Measurements from ENCODE around the gene LARP4B. TPM values are rescaled to one million over a fixed set of nuclear protein-coding genes. Genes with fewer than 3 reads are reported as not detected.

Gene LARP4B
- polyA plus RNA-seq, 1 experiment = 33.5 TPM

- Histone ChIP-seq H3K27me3 (ENCODE audit: control insufficient read depth, insufficient read depth, low read length) (no peaks in the 10 kb centered on the region), H3K9me3 (ENCODE audit: control insufficient read depth, insufficient read depth, low read length) (peaks cover 2% of the 10 kb centered on the region; the same call in 1 of the 2 replicates), H3K27ac (ENCODE audit: low read depth, low read length) (no peak overlapping the region), H3K4me3 (ENCODE audit: low read depth, low read length) (no peak overlapping the region)
- TF ChIP-seq CTCF (IDR thresholded peaks at IDR 0.05; ENCODE audit: low read depth, low read length) = no peak
- DNase-seq (ENCODE audit: low read depth, low spot score) = no peak
- CTCF ChIA-PET = no interaction called here
- POLR2A ChIA-PET = no interaction called here
Observed at GRCh38 chr10:804191-804781, 127.2 kb downstream of the LARP4B start.

- CTCF ChIA-PET = interaction anchor here (1.0 kb wide), 1 partner anchor 292 kb away, joined by 3 read pairs; no protein-coding TSS in a partner anchor
- POLR2A ChIA-PET = interaction anchor here (0.6 kb wide), 1 partner anchor 25 kb away, joined by 6 read pairs; no protein-coding TSS in a partner anchor
- Histone ChIP-seq H3K27ac (ENCODE audit: low read depth, low read length) (no peak overlapping the region), H3K9me3 (ENCODE audit: control insufficient read depth, insufficient read depth, low read length) (peaks cover 2% of the 10 kb centered on the region), H3K4me3 (ENCODE audit: low read depth, low read length) (no peak overlapping the region), H3K27me3 (ENCODE audit: control insufficient read depth, insufficient read depth, low read length) (no peaks in the 10 kb centered on the region)
- no peak for TF ChIP-seq CTCF (IDR thresholded peaks at IDR 0.05; ENCODE audit: low read depth, low read length)
- DNase-seq (ENCODE audit: low read depth, low spot score) = no peak
Observed at GRCh38 chr10:803041-803741, 128.3 kb downstream of the LARP4B start.

GRCh38 chr10:802506-802905 lies 129.0 kb downstream of the LARP4B start:
- Histone ChIP-seq H3K9me3 (ENCODE audit: control insufficient read depth, insufficient read depth, low read length) (peaks cover 5% of the 10 kb centered on the region), H3K27ac (ENCODE audit: low read depth, low read length) (no peak overlapping the region), H3K4me3 (ENCODE audit: low read depth, low read length) (no peak overlapping the region), H3K27me3 (ENCODE audit: control insufficient read depth, insufficient read depth, low read length) (no peaks in the 10 kb centered on the region)
- ChIA-PET CTCF (no interaction called here), POLR2A (no interaction called here)
- TF ChIP-seq CTCF (IDR thresholded peaks at IDR 0.05; ENCODE audit: low read depth, low read length) = no peak
- DNase-seq (ENCODE audit: low read depth, low spot score) = no peak

- no peak for TF ChIP-seq CTCF (IDR thresholded peaks at IDR 0.05; ENCODE audit: low read depth, low read length)
- ChIA-PET CTCF (no interaction called here), POLR2A (no interaction called here)
- Histone ChIP-seq H3K27ac (ENCODE audit: low read depth, low read length) (no peak overlapping the region), H3K9me3 (ENCODE audit: control insufficient read depth, insufficient read depth, low read length) (peaks cover 12% of the 10 kb centered on the region), H3K4me3 (ENCODE audit: low read depth, low read length) (no peak overlapping the region), H3K27me3 (ENCODE audit: control insufficient read depth, insufficient read depth, low read length) (no peaks in the 10 kb centered on the region)
- DNase-seq (ENCODE audit: low read depth, low spot score) = no peak
Observed at GRCh38 chr10:797179-797578, 134.3 kb downstream of the LARP4B start.

GRCh38 chr10:796233-796632 lies 135.3 kb downstream of the LARP4B start:
- TF ChIP-seq CTCF (IDR thresholded peaks at IDR 0.05; ENCODE audit: low read depth, low read length) = no peak
- Histone ChIP-seq H3K4me3 (ENCODE audit: low read depth, low read length) (no peak overlapping the region), H3K27me3 (ENCODE audit: control insufficient read depth, insufficient read depth, low read length) (no peaks in the 10 kb centered on the region), H3K27ac (ENCODE audit: low read depth, low read length) (no peak overlapping the region), H3K9me3 (ENCODE audit: control insufficient read depth, insufficient read depth, low read length) (peaks cover 12% of the 10 kb centered on the region)
- ChIA-PET POLR2A (no interaction called here), CTCF (no interaction called here)
- no peak for DNase-seq (ENCODE audit: low read depth, low spot score)

Measured in AG04450 (cell line).